Suprapubic skin (tissue), 3 donors: ENCODE measurements around the gene TRIO.

Experiments used
- CTCF ChIP-seq, 2 donors: fragments of 200-600 bp in 1 of 2; fragments of 450-650 bp in 1 of 2; sonication (generic) in 1 of 2; IDR thresholded peaks; one replicate each; pipeline ENCODE4 v1.5.1; 2016 to 2019; ENCODE audit warnings: antibody characterized with exemption in 2 of 2, mild to moderate bottlenecking in 1 of 2, moderate library complexity in 1 of 2
- POLR2AphosphoS5 ChIP-seq, 3 donors: sonication (generic); formaldehyde crosslinking; IDR thresholded peaks; one replicate each; pipeline ENCODE4 v1.6.1; 2017; ENCODE audit warnings: antibody characterized with exemption in 3 of 3

- TF ChIP-seq POLR2AphosphoS5 (IDR thresholded peaks at IDR 0.05) = no peak
- no peak for TF ChIP-seq CTCF (IDR thresholded peaks at IDR 0.05)
Observed at GRCh38 chr5:14420101-14420811, 277.1 kb downstream of the TRIO start.
